Panc1 (cell line): ENCODE data around the gene CDCA3. TPM values are rescaled to one million over a fixed set of nuclear protein-coding genes. Genes with fewer than 3 reads are reported as not detected.
"Not testable (repeated sequence)": the region's sequence is repeated elsewhere in the genome, so short reads cannot be mapped to it uniquely, and the experiment has no call there.

ENCODE experiments used
- ATAC-seq: fragments of 200-7000 bp; cut with Tn5 transposase; 2 replicates; pipeline ENCODE4 v1.9.1; 2020; ENCODE audit warnings: mild to moderate bottlenecking, moderate library complexity
- BruUV-seq: library from RNA; stranded (reverse); fragments of 400-500 nt; replicated peaks from 2 replicates; lab custom pipeline; 2021; lab: Mats Ljungman, UMichigan
- CTCF ChIA-PET: fragments of 300-600 bp; sonication (Branson Sonifier 250); formaldehyde crosslinking; loops from one replicate; lab custom pipeline; 2022; ENCODE audit warnings: antibody characterized with exemption; lab: Charles Lee
- POLR2A ChIA-PET: fragments of 300-600 bp; sonication (Branson Sonifier 250); formaldehyde crosslinking; loops from one replicate; lab custom pipeline; 2022; ENCODE audit warnings: antibody characterized with exemption; lab: Charles Lee
- DNase-seq: peaks from one replicate; pipeline ENCODE4 v3.0.0-alpha.2; 2010; ENCODE audit warnings: low read depth, low spot score
- H3K27ac ChIP-seq: 2 replicates; pipeline ENCODE4 v1.5.1; 2011; ENCODE audit warnings: mild to moderate bottlenecking, low read length, inconsistent platforms
- H3K27me3 ChIP-seq: fragments of 200-500 bp; sonication (Bioruptor generic); 2 replicates; pipeline ENCODE4 v1.6.0; 2014; ENCODE audit warnings: low read length, inconsistent platforms; ENCODE audit not compliant: control insufficient read depth, insufficient read depth
- H3K36me3 ChIP-seq: fragments of 200-500 bp; sonication (Bioruptor generic); 2 replicates; pipeline ENCODE4 v1.5.1; 2014; ENCODE audit warnings: inconsistent platforms, mild to moderate bottlenecking, low read length, moderate library complexity; ENCODE audit not compliant: control insufficient read depth, insufficient read depth
- H3K4me1 ChIP-seq: 2 replicates; pipeline ENCODE4 v1.5.1; 2011; ENCODE audit warnings: inconsistent platforms, mild to moderate bottlenecking, low read length, moderate library complexity; ENCODE audit not compliant: control insufficient read depth, insufficient read depth
- H3K4me3 ChIP-seq, 2 experiments: 2 replicates each; pipeline ENCODE4 v1.5.1; 2011 to 2012; ENCODE audit warnings: low read depth in 2 of 2, low read length in 2 of 2, mild to moderate bottlenecking in 2 of 2, inconsistent platforms in 1 of 2, moderate library complexity in 1 of 2
- H3K9me3 ChIP-seq: fragments of 200-500 bp; sonication (Bioruptor generic); 2 replicates; pipeline ENCODE4 v1.5.1; 2014; ENCODE audit warnings: low read depth, mild to moderate bottlenecking, inconsistent platforms, low read length, moderate library complexity; ENCODE audit not compliant: control insufficient read depth, insufficient read depth
- CTCF ChIP-seq: fragments of 450-650 bp; IDR thresholded peaks from 2 replicates; pipeline ENCODE4 v1.5.1; 2017; ENCODE audit warnings: mild to moderate bottlenecking
- POLR2AphosphoS5 ChIP-seq: IDR thresholded peaks from 2 replicates; pipeline ENCODE4 v1.6.1; 2012; ENCODE audit warnings: mild to moderate bottlenecking, low read depth, low read length, moderate library complexity
- REST ChIP-seq, 2 experiments: IDR thresholded peaks; 2 replicates each; pipeline ENCODE4 v1.6.1; 2011 to 2012; ENCODE audit warnings: low read depth in 2 of 2, control low read depth in 1 of 2, low read length in 1 of 2, mild to moderate bottlenecking in 1 of 2, moderate library complexity in 1 of 2; ENCODE audit not compliant: insufficient read depth in 1 of 2
- SIN3A ChIP-seq: IDR thresholded peaks from 2 replicates; pipeline ENCODE4 v1.6.1; 2012; ENCODE audit warnings: low read depth, mild to moderate bottlenecking, low read length, moderate library complexity, borderline replicate concordance; ENCODE audit not compliant: insufficient read depth
- TCF7L2 ChIP-seq: IDR thresholded peaks from 2 replicates; pipeline ENCODE4 v1.6.1; 2011; ENCODE audit warnings: mild to moderate bottlenecking, low read depth, low read length, inconsistent platforms
- in situ Hi-C: cut with HindIII; loops from 2 replicates; pipeline ENCODE4 v1.10.0; 2016; ENCODE audit warnings: low sequenced_read_pairs, low pct_unique_long_range_greater_than_20kb
- intact Hi-C: fragments of 100-400 bp; cut with micrococcal nuclease; formaldehyde crosslinking; loops from one replicate; pipeline ENCODE4 v1.10.0; 2022; ENCODE audit not compliant: unreplicated experiment
- total RNA-seq: library from RNA; stranded (reverse); gene quantifications from one replicate; pipeline ENCODE4 v1.2.1, GENCODE V29; 2021; ENCODE audit not compliant: unreplicated experiment

CDCA3 gene
- total RNA-seq, 1 experiment from 2014 or later = 59.0 TPM

GRCh38 chr12:6894321-6894720 is 43.2 kb upstream of the CDCA3 start:
- Histone ChIP-seq H3K9me3 (no peaks in the 10 kb centered on the region), H3K27me3 (no peaks in the 10 kb centered on the region), H3K36me3 (no peaks in the 10 kb centered on the region), H3K4me3 (no peak overlapping the region), H3K27ac (no peak overlapping the region), H3K4me1 (0 out of 2 replicates have a peak, but pooled peaks cover 4% of the 10 kb centered on the region)
- ChIA-PET POLR2A (interaction anchor here (0.7 kb wide), 1 partner anchor 23 kb away, joined by 8 read pairs; no protein-coding TSS in a partner anchor), CTCF (interaction anchor here (1.0 kb wide), 1 partner anchor 247 kb away, joined by 8 read pairs; no protein-coding TSS in a partner anchor)
- intact Hi-C loops = no loop called here
- DNase-seq (no peak), ATAC-seq (no peak)
- in situ Hi-C loops = no loop called here
- TF ChIP-seq SIN3A (no peak), CTCF (no peak), REST (IDR thresholded peaks at IDR 0.05; ENCODE audit: insufficient read depth in 1 of 2, low read depth in 2 of 2, low read length in 1 of 2) (no peak), POLR2AphosphoS5 (no peak), TCF7L2 (no peak)
- no TSS peak for BruUV-seq

- H3K27ac ChIP-seq, in situ Hi-C loops, intact Hi-C loops: not testable (repeated sequence)
These were observed 41.6 kb upstream of the CDCA3 start for GRCh38 chr12:6892683-6893082.

GRCh38 chr12:6891646-6892001 is 40.5 kb upstream of the CDCA3 start:
- H3K27ac ChIP-seq = peak overlapping the region; percentile 84
- ChIA-PET POLR2A (interaction anchor here (0.6 to 1.0 kb wide), 2 partner anchors 19 to 173 kb away, joined by 3 read pairs; no protein-coding TSS in a partner anchor), CTCF (interaction anchor here (0.8 to 1.0 kb wide), 2 partner anchors 18 to 22 kb away, joined by 4 read pairs; partner anchors contain the start of gene SPSB2)
- intact Hi-C loops (no loop called here), in situ Hi-C loops (no loop called here)
- H3K9me3 ChIP-seq = no peaks in the 10 kb centered on the region
- no peak for DNase-seq
- no peaks in the 10 kb centered on the region for H3K27me3 ChIP-seq
- TF ChIP-seq POLR2AphosphoS5 = no peak
- TF ChIP-seq SIN3A = no peak
- no peak for TF ChIP-seq TCF7L2
- no peak for TF ChIP-seq CTCF
- TF ChIP-seq REST (IDR thresholded peaks at IDR 0.05; ENCODE audit: insufficient read depth in 1 of 2, low read depth in 2 of 2, low read length in 1 of 2) = no peak
- H3K4me3 ChIP-seq = peak overlapping the region; percentile 49 to 76
- H3K4me1 ChIP-seq = 0 out of 2 replicates have a peak, but pooled peaks cover 4% of the 10 kb centered on the region
- no peaks in the 10 kb centered on the region for H3K36me3 ChIP-seq
- peak; percentile 10; the same call in 1 of the 2 replicates for ATAC-seq
- TSS peak; percentile 64 for BruUV-seq

More at GRCh38 chr12:6892683-6893082, 41.6 kb upstream of the CDCA3 start:
- H3K27me3 ChIP-seq, ATAC-seq, H3K4me1 ChIP-seq, POLR2A ChIA-PET, DNase-seq, H3K36me3 ChIP-seq, H3K9me3 ChIP-seq, H3K4me3 ChIP-seq, BruUV-seq: not testable (repeated sequence)
- CTCF ChIA-PET = interaction anchor here (0.7 kb wide), 1 partner anchor 22 kb away, joined by 4 read pairs; no protein-coding TSS in a partner anchor
